Left ventricle myocardium superior (tissue), 1 donor: ENCODE measurements around the gene NAV2. TPM values are rescaled to one million over a fixed set of nuclear protein-coding genes. Genes with fewer than 3 reads are reported as not detected.
A peak's percentile ranks its signal among the peaks of the same experiment; 100 is the strongest.

Source experiments
- ATAC-seq: fragments of 200-7000 bp; cut with Tn5 transposase; one replicate; pipeline ENCODE4 v1.9.1; 2020; ENCODE audit warnings: mild to moderate bottlenecking, moderate library complexity
- DNase-seq: peaks from one replicate; pipeline ENCODE4 v3.0.0-alpha.2; 2020
- intact Hi-C: fragments of 100-400 bp; cut with micrococcal nuclease; formaldehyde crosslinking; loops from one replicate; pipeline ENCODE4 v1.11.0; 2022
- total RNA-seq: library from RNA; stranded (reverse); fragmentation: NEBNext Ultra II Directional; extraction: Animal tissue kit (Norgen Biotek cat#: 25700); gene quantifications from one replicate; pipeline ENCODE4 v1.2.1, GENCODE V29; 2021
- donor health status: DM: no; HTN: yes; CAD: no; lungs with severe emphysema.

NAV2 gene
- total RNA-seq, 1 donor from 2014 or later = 8.8 TPM

GRCh38 chr11:19735157-19735908 is 22.7 kb downstream of the NAV2 start:
- peak; percentile 58 for ATAC-seq
- intact Hi-C loops = loop anchor here (5.0 kb wide), 1 partner anchor 163 kb away; no protein-coding TSS in a partner anchor

GRCh38 chr11:19735909-19736498 is 23.4 kb downstream of the NAV2 start:
- ATAC-seq (peak; percentile 48), DNase-seq (no peak)
- intact Hi-C loops = loop anchor here (5.0 kb wide), 1 partner anchor 164 kb away; no protein-coding TSS in a partner anchor

More at GRCh38 chr11:19735157-19735908, 22.7 kb downstream of the NAV2 start:
- DNase-seq = no peak

GRCh38 chr11:19736831-19737230 is 24.2 kb downstream of the NAV2 start:
- ATAC-seq = no peak
- DNase-seq = no peak
- intact Hi-C loops = loop anchor here (5.0 kb wide), 1 partner anchor 165 kb away; no protein-coding TSS in a partner anchor

- intact Hi-C loops = loop anchor here (5.0 kb wide), 1 partner anchor 165 kb away; no protein-coding TSS in a partner anchor
- ATAC-seq (no peak), DNase-seq (no peak)
Measured at GRCh38 chr11:19737575-19737974, 24.9 kb downstream of the NAV2 start.

GRCh38 chr11:19738124-19738523 is 25.5 kb downstream of the NAV2 start:
- DNase-seq (no peak), ATAC-seq (no peak)
- intact Hi-C loops = loop anchor here (5.0 kb wide), 1 partner anchor 166 kb away; no protein-coding TSS in a partner anchor

GRCh38 chr11:19739872-19740271 is 27.2 kb downstream of the NAV2 start:
- peak; percentile 22 for ATAC-seq
- peak; percentile 60 for DNase-seq
- intact Hi-C loops = loop anchor here (5.0 to 10.0 kb wide), 3 partner anchors 65 to 178 kb away; no protein-coding TSS in a partner anchor

GRCh38 chr11:19740586-19740985 is 27.9 kb downstream of the NAV2 start:
- ATAC-seq (no peak), DNase-seq (no peak)
- intact Hi-C loops = loop anchor here (5.0 to 10.0 kb wide), 2 partner anchors 64 to 178 kb away; no protein-coding TSS in a partner anchor

- intact Hi-C loops = loop anchor here (5.0 to 10.0 kb wide), 2 partner anchors 62 to 180 kb away; no protein-coding TSS in a partner anchor
- ATAC-seq = peak; percentile 90
- peak; percentile 84 for DNase-seq
Measured at GRCh38 chr11:19742588-19743292, 30.1 kb downstream of the NAV2 start.

- intact Hi-C loops = loop anchor here (5.0 to 10.0 kb wide), 2 partner anchors 61 to 181 kb away; no protein-coding TSS in a partner anchor
- DNase-seq = no peak
- peak; percentile 20 for ATAC-seq
Measured at GRCh38 chr11:19743622-19744021, 31.0 kb downstream of the NAV2 start.

- DNase-seq (no peak), ATAC-seq (peak; percentile 79)
- intact Hi-C loops = loop anchor here (5.0 to 10.0 kb wide), 2 partner anchors 61 to 182 kb away; no protein-coding TSS in a partner anchor
Measured at GRCh38 chr11:19744130-19744529, 31.5 kb downstream of the NAV2 start.

GRCh38 chr11:19746086-19746485 is 33.4 kb downstream of the NAV2 start:
- intact Hi-C loops = loop anchor here (10.0 kb wide), 1 partner anchor 59 kb away; no protein-coding TSS in a partner anchor
- ATAC-seq (no peak), DNase-seq (no peak)

GRCh38 chr11:19747634-19748033 is 35.0 kb downstream of the NAV2 start:
- intact Hi-C loops = loop anchor here (10.0 kb wide), 1 partner anchor 57 kb away; no protein-coding TSS in a partner anchor
- no peak for DNase-seq
- ATAC-seq = no peak

- DNase-seq = no peak
- intact Hi-C loops = no loop called here
- ATAC-seq = no peak
Measured at GRCh38 chr11:19751055-19751454, 38.4 kb downstream of the NAV2 start.

- intact Hi-C loops = no loop called here
- ATAC-seq = no peak
- DNase-seq = no peak
Measured at GRCh38 chr11:19753451-19754106, 40.9 kb downstream of the NAV2 start.

- DNase-seq (peak; percentile 57), ATAC-seq (peak; percentile 94)
- intact Hi-C loops = no loop called here
Measured at GRCh38 chr11:19756675-19757475, 44.2 kb downstream of the NAV2 start.

GRCh38 chr11:19759389-19759788 is 46.8 kb downstream of the NAV2 start:
- intact Hi-C loops = no loop called here
- DNase-seq = no peak
- no peak for ATAC-seq

GRCh38 chr11:19762266-19762665 is 49.6 kb downstream of the NAV2 start:
- ATAC-seq = no peak
- intact Hi-C loops = loop anchor here (10.0 kb wide), 1 partner anchor 113 kb away; no protein-coding TSS in a partner anchor
- no peak for DNase-seq

GRCh38 chr11:19763330-19763729 is 50.7 kb downstream of the NAV2 start:
- no peak for DNase-seq
- intact Hi-C loops = loop anchor here (10.0 kb wide), 1 partner anchor 111 kb away; no protein-coding TSS in a partner anchor
- ATAC-seq = no peak
